ENCODE data around the gene FGF14.

GRCh38 chr13:102020611-102021216, 381.1 kb downstream of the FGF14 start:
- TF ChIP-seq CTCF (IDR thresholded peaks at IDR 0.05): no peak
- TF ChIP-seq EZH2phosphoT487 (IDR thresholded peaks at IDR 0.05): no peak

All from neural progenitor cell (in vitro differentiated cells).